Activated naive CD8-positive, alpha-beta T cell (primary cell): ENCODE results near the gene POSTN.

Experiments used
- H3K27ac Mint-ChIP-seq: one replicate; pipeline ENCODE4 v1.8.0; 2021; ENCODE audit warnings: mixed read lengths
- H3K27me3 Mint-ChIP-seq: one replicate; pipeline ENCODE4 v1.8.0; 2021; ENCODE audit warnings: mixed read lengths
- H3K36me3 Mint-ChIP-seq: one replicate; pipeline ENCODE4 v1.8.0; 2021; ENCODE audit warnings: mixed read lengths
- H3K4me1 Mint-ChIP-seq: one replicate; pipeline ENCODE4 v1.8.0; 2021; ENCODE audit warnings: low read depth, mixed read lengths
- H3K4me3 Mint-ChIP-seq: one replicate; pipeline ENCODE4 v1.8.0; 2021; ENCODE audit warnings: mild to moderate bottlenecking, mixed read lengths
- H3K9me3 Mint-ChIP-seq: one replicate; pipeline ENCODE4 v1.8.0; 2021; ENCODE audit warnings: low read depth, mixed read lengths

The POSTN gene

DNA sequence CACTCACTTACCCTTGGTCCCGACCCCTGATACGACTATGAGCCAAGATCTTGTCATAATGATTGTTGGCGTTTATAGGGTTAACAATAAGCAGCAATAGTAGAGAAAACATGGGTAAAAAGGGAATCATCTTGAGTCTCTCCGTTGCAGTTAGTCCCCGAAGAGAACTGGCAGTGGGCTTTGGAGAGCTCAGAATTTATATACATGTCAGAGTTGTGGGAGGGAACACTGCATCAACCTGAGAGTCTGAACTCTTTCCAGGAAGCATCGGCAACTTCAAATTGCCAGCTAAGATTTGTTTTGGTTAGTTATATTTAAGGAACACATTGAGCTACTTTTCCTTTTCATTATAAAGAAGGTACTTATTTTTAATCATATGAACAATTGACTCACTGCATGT, at the start of gene POSTN:
Gene POSTN (minus strand): TSS at position 172 of the 400 bp plus-strand sequence. CDS start 42 bp downstream, at position 130.
- Mint-ChIP-seq H3K9me3 (no peaks in the 10 kb centered on the region), H3K4me3 (no peak within 1 kb of the TSS), H3K4me1 (no peaks in the 10 kb centered on the region), H3K27me3 (no peaks in the 10 kb centered on the region), H3K27ac (no peak within 1 kb of the TSS), H3K36me3 (no peaks in the 10 kb centered on the region)

DNA sequence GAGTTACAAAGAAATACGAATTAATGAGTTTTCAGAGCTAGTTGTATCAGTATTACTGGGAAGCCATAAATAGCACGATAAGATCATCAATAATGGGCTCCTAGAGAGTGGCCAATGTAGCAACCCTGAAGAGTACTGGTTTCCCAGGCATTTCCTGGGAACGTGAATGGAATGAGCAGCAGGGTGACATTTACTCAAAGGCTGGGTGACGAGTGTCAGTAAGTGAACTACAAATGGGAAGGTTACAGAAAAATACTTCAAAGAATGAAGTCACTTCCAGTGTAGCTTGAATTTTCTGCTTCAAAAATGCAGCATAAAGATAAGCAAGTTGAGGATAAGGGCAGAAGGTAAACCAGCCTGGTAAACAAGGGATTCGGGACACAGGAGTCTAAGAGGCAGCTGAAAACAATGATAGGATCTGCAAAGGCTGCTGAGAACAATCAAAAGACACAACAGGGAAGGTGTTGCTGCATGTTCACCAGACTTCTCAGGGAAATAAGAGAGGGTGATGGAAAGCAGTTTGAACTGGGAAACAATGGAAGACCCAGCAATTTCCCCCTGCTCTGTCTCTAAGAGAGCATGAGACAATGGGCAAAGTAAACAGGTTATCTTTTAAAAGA, 48.6 kb upstream of the POSTN start:
- H3K27ac Mint-ChIP-seq = no peak overlapping the region

GRCh38 chr13:37646531-37646930, 48.0 kb upstream of the POSTN start:
- Mint-ChIP-seq H3K9me3 (no peaks in the 10 kb centered on the region), H3K27ac (no peak overlapping the region), H3K4me1 (no peaks in the 10 kb centered on the region), H3K4me3 (no peak overlapping the region), H3K27me3 (no peaks in the 10 kb centered on the region), H3K36me3 (no peaks in the 10 kb centered on the region)

More for the DNA sequence above, 48.6 kb upstream of the POSTN start:
- Mint-ChIP-seq H3K27me3 (no peaks in the 10 kb centered on the region), H3K4me3 (no peak overlapping the region), H3K9me3 (no peaks in the 10 kb centered on the region), H3K4me1 (no peaks in the 10 kb centered on the region), H3K36me3 (no peaks in the 10 kb centered on the region)

- Mint-ChIP-seq H3K4me1 (no peaks in the 10 kb centered on the region), H3K9me3 (no peaks in the 10 kb centered on the region), H3K27ac (no peak overlapping the region)
Observed at GRCh38 chr13:37645181-37645740, 46.7 kb upstream of the POSTN start.

GRCh38 chr13:37641391-37641790, 42.8 kb upstream of the POSTN start:
- Mint-ChIP-seq H3K4me1 (no peaks in the 10 kb centered on the region), H3K27me3 (no peaks in the 10 kb centered on the region), H3K4me3 (no peak overlapping the region), H3K9me3 (no peaks in the 10 kb centered on the region), H3K36me3 (no peaks in the 10 kb centered on the region), H3K27ac (no peak overlapping the region)

More at GRCh38 chr13:37645181-37645740, 46.7 kb upstream of the POSTN start:
- Mint-ChIP-seq H3K4me3 (no peak overlapping the region), H3K36me3 (no peaks in the 10 kb centered on the region), H3K27me3 (no peaks in the 10 kb centered on the region)

- Mint-ChIP-seq H3K36me3 (no peaks in the 10 kb centered on the region), H3K9me3 (no peaks in the 10 kb centered on the region), H3K27me3 (no peaks in the 10 kb centered on the region), H3K4me3 (no peak overlapping the region), H3K27ac (no peak overlapping the region), H3K4me1 (no peaks in the 10 kb centered on the region)
Observed at GRCh38 chr13:37640499-37640898, 41.9 kb upstream of the POSTN start.

GRCh38 chr13:37636701-37637100, 38.1 kb upstream of the POSTN start:
- no peak overlapping the region for H3K4me3 Mint-ChIP-seq
- no peaks in the 10 kb centered on the region for H3K4me1 Mint-ChIP-seq
- H3K27me3 Mint-ChIP-seq = no peaks in the 10 kb centered on the region
- no peak overlapping the region for H3K27ac Mint-ChIP-seq
- no peaks in the 10 kb centered on the region for H3K36me3 Mint-ChIP-seq
- H3K9me3 Mint-ChIP-seq = no peaks in the 10 kb centered on the region

- H3K4me1 Mint-ChIP-seq = no peaks in the 10 kb centered on the region
- H3K27me3 Mint-ChIP-seq = no peaks in the 10 kb centered on the region
- H3K4me3 Mint-ChIP-seq = no peak overlapping the region
- no peaks in the 10 kb centered on the region for H3K9me3 Mint-ChIP-seq
- H3K36me3 Mint-ChIP-seq = no peaks in the 10 kb centered on the region
- no peak overlapping the region for H3K27ac Mint-ChIP-seq
Observed at GRCh38 chr13:37632294-37632693, 33.7 kb upstream of the POSTN start.

- Mint-ChIP-seq H3K4me3 (no peak overlapping the region), H3K9me3 (peaks cover 4% of the 10 kb centered on the region), H3K27ac (no peak overlapping the region), H3K27me3 (no peaks in the 10 kb centered on the region), H3K36me3 (no peaks in the 10 kb centered on the region), H3K4me1 (no peaks in the 10 kb centered on the region)
Observed at GRCh38 chr13:37627428-37627827, 28.9 kb upstream of the POSTN start.

DNA sequence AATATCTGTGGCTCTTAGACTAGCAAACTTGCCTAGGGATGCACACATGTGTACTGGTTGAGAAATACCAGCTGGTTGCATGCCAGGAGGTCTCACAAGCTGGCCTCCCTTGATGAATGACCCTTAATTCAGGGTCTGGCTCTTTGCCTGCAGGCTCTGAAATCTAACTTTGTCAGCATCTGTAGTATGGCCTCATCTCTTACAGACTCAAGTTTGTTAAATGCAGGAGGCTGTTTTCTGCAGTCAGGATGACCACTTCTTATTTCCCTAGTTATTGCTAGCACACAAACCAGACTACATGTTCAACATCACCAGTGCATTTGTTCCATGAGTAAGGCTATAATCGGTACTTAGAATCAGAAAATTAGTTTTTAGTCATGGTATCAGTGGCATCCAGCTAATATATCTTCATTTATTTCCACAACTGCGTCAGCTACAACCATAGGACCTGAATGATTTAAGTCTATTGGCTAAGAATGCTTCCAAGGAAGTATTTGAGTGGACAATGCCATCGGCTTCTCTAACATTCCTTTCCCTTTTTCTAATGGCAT, 23.3 kb upstream of the POSTN start:
- Mint-ChIP-seq H3K4me3 (no peak overlapping the region), H3K27ac (no peak overlapping the region), H3K27me3 (no peaks in the 10 kb centered on the region), H3K36me3 (no peaks in the 10 kb centered on the region), H3K4me1 (no peaks in the 10 kb centered on the region), H3K9me3 (peaks cover 8% of the 10 kb centered on the region)

DNA sequence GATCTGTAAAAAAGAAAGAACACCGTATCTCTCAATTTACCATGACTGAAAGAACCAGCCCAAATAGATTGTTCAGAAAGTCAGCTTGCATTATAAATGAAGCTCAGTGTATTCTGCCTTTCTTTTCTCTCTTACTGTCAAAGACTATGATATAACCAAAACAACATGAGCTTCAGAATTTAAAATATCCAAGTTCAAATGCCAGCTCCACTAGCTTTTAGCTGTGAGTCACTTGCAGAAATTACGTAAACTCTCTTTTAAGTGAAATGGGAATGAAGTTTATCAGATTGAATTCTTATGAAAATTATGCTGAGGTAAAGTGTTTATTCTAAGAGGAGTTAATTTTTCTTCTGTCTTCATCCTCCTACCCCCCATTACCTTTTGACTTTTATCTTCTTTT, 20.0 kb upstream of the POSTN start:
- Mint-ChIP-seq H3K4me3 (no peak overlapping the region), H3K4me1 (no peaks in the 10 kb centered on the region), H3K36me3 (no peaks in the 10 kb centered on the region), H3K27me3 (no peaks in the 10 kb centered on the region), H3K27ac (no peak overlapping the region), H3K9me3 (peaks cover 4% of the 10 kb centered on the region)

- no peak overlapping the region for H3K4me3 Mint-ChIP-seq
- no peaks in the 10 kb centered on the region for H3K4me1 Mint-ChIP-seq
- no peaks in the 10 kb centered on the region for H3K27me3 Mint-ChIP-seq
- H3K27ac Mint-ChIP-seq = no peak overlapping the region
- H3K9me3 Mint-ChIP-seq = peaks cover 2% of the 10 kb centered on the region
- no peaks in the 10 kb centered on the region for H3K36me3 Mint-ChIP-seq
Observed at GRCh38 chr13:37617173-37617572, 18.6 kb upstream of the POSTN start.

- no peaks in the 10 kb centered on the region for H3K4me1 Mint-ChIP-seq
- no peaks in the 10 kb centered on the region for H3K36me3 Mint-ChIP-seq
- H3K4me3 Mint-ChIP-seq = no peak overlapping the region
- H3K9me3 Mint-ChIP-seq = no peaks in the 10 kb centered on the region
- H3K27ac Mint-ChIP-seq = no peak overlapping the region
- no peaks in the 10 kb centered on the region for H3K27me3 Mint-ChIP-seq
Observed at GRCh38 chr13:37616131-37616530, 17.6 kb upstream of the POSTN start.

- no peaks in the 10 kb centered on the region for H3K27me3 Mint-ChIP-seq
- H3K27ac Mint-ChIP-seq = no peak overlapping the region
- no peaks in the 10 kb centered on the region for H3K9me3 Mint-ChIP-seq
- no peaks in the 10 kb centered on the region for H3K36me3 Mint-ChIP-seq
- H3K4me3 Mint-ChIP-seq = no peak overlapping the region
- H3K4me1 Mint-ChIP-seq = no peaks in the 10 kb centered on the region
Observed at GRCh38 chr13:37615276-37615675, 16.7 kb upstream of the POSTN start.

GRCh38 chr13:37613638-37614037, 15.1 kb upstream of the POSTN start:
- Mint-ChIP-seq H3K9me3 (no peaks in the 10 kb centered on the region), H3K27ac (no peak overlapping the region)

DNA sequence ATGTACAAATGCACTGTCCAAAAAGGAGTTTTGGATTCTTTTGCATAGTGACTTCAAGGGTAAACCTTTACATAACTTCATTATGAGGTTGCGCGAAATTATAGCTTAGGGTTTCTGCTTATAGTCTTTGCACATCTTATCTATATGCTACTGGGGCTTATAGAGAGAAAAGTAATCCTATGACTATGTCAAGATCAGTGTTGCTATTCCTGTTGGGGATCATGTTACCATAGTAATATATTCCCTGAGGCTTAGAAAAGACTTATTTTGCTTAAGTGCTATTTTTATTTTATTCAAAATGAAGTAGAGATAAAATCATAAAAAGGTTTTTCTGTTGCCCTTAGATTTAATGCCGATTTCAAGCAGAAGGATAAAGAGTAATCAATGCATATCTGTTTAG, 14.7 kb upstream of the POSTN start:
- Mint-ChIP-seq H3K27ac (no peak overlapping the region), H3K27me3 (no peaks in the 10 kb centered on the region), H3K4me1 (no peaks in the 10 kb centered on the region), H3K4me3 (no peak overlapping the region), H3K9me3 (no peaks in the 10 kb centered on the region), H3K36me3 (no peaks in the 10 kb centered on the region)

More at GRCh38 chr13:37613638-37614037, 15.1 kb upstream of the POSTN start:
- Mint-ChIP-seq H3K27me3 (no peaks in the 10 kb centered on the region), H3K4me3 (no peak overlapping the region), H3K4me1 (no peaks in the 10 kb centered on the region), H3K36me3 (no peaks in the 10 kb centered on the region)
